ENCODE data around the gene BRMS1. TPM values are rescaled to one million over a fixed set of nuclear protein-coding genes. Genes with fewer than 3 reads are reported as not detected.
"Not testable (repeated sequence)": the region's sequence is repeated elsewhere in the genome, so short reads cannot be mapped to it uniquely, and the experiment has no call there.

BRMS1 gene
- total RNA-seq, 1 donor from 2014 or later = 28.2 TPM

GRCh38 chr11:66311470-66311964 is 33.4 kb downstream of the BRMS1 start:
- Histone ChIP-seq H3K36me3 (ENCODE audit: control insufficient read depth in 3 of 3, insufficient read depth in 3 of 3, low read length in 3 of 3) (no peaks in the 10 kb centered on the region), H3K4me1 (ENCODE audit: control insufficient read depth in 3 of 3, insufficient read depth in 3 of 3, low read length in 3 of 3) (peaks cover 11 to 29% (median 21%) of the 10 kb centered on the region in 3 donors), H3K27ac (ENCODE audit: low read depth, low read length) (peak overlapping the region; percentile 73), H3K9ac (ENCODE audit: low read depth in 1 of 3, low read length in 3 of 3) (peak overlapping the region in 2 of 3 donors; percentile 68 to 81), H3K4me3 (ENCODE audit: low read length in 3 of 3) (peak overlapping the region in 2 of 3 donors; percentile 87 to 91), H3K27me3 (ENCODE audit: control insufficient read depth in 3 of 3, insufficient read depth in 3 of 3, low read length in 3 of 3) (peaks cover 18 to 24% (median 19%) of the 10 kb centered on the region in 3 donors), H3K9me3 (ENCODE audit: control insufficient read depth in 3 of 3, low read length in 3 of 3) (no peaks in the 10 kb centered on the region)

GRCh38 chr11:66310803-66311440 is 34.0 kb downstream of the BRMS1 start:
- Histone ChIP-seq H3K27me3 (ENCODE audit: control insufficient read depth in 3 of 3, insufficient read depth in 3 of 3, low read length in 3 of 3) (peaks cover 13 to 18% (median 13%) of the 10 kb centered on the region in 3 donors), H3K4me1 (ENCODE audit: control insufficient read depth in 3 of 3, insufficient read depth in 3 of 3, low read length in 3 of 3) (peaks cover 11 to 23% (median 16%) of the 10 kb centered on the region in 3 donors)
- not testable (repeated sequence) for H3K9me3 ChIP-seq (ENCODE audit: control insufficient read depth in 3 of 3, low read length in 3 of 3); H3K27ac ChIP-seq (ENCODE audit: low read depth, low read length); H3K4me3 ChIP-seq (ENCODE audit: low read length in 3 of 3); H3K36me3 ChIP-seq (ENCODE audit: control insufficient read depth in 3 of 3, insufficient read depth in 3 of 3, low read length in 3 of 3); H3K9ac ChIP-seq (ENCODE audit: low read depth in 1 of 3, low read length in 3 of 3)

- H3K27ac ChIP-seq (ENCODE audit: low read depth, low read length) = no peak overlapping the region
- no peaks in the 10 kb centered on the region for H3K9me3 ChIP-seq (ENCODE audit: control insufficient read depth in 3 of 3, low read length in 3 of 3)
- H3K4me1 ChIP-seq (ENCODE audit: control insufficient read depth in 3 of 3, insufficient read depth in 3 of 3, low read length in 3 of 3) = peaks cover 9 to 17% (median 16%) of the 10 kb centered on the region in 3 donors
- peaks cover 7 to 13% (median 7%) of the 10 kb centered on the region in 3 donors for H3K27me3 ChIP-seq (ENCODE audit: control insufficient read depth in 3 of 3, insufficient read depth in 3 of 3, low read length in 3 of 3)
- H3K9ac ChIP-seq (ENCODE audit: low read depth in 1 of 3, low read length in 3 of 3) = no peak overlapping the region
- H3K36me3 ChIP-seq (ENCODE audit: control insufficient read depth in 3 of 3, insufficient read depth in 3 of 3, low read length in 3 of 3) = no peaks in the 10 kb centered on the region
- H3K4me3 ChIP-seq (ENCODE audit: low read length in 3 of 3) = no peak overlapping the region
These were observed 34.6 kb downstream of the BRMS1 start for GRCh38 chr11:66310324-66310723.

- peaks cover under 1 to 7% (median under 1%) of the 10 kb centered on the region in 3 donors for H3K27me3 ChIP-seq (ENCODE audit: control insufficient read depth in 3 of 3, insufficient read depth in 3 of 3, low read length in 3 of 3)
- no peak overlapping the region for H3K4me3 ChIP-seq (ENCODE audit: low read length in 3 of 3)
- H3K9me3 ChIP-seq (ENCODE audit: control insufficient read depth in 3 of 3, low read length in 3 of 3) = no peaks in the 10 kb centered on the region
- H3K36me3 ChIP-seq (ENCODE audit: control insufficient read depth in 3 of 3, insufficient read depth in 3 of 3, low read length in 3 of 3) = no peaks in the 10 kb centered on the region
- H3K4me1 ChIP-seq (ENCODE audit: control insufficient read depth in 3 of 3, insufficient read depth in 3 of 3, low read length in 3 of 3) = peaks cover 6 to 15% (median 12%) of the 10 kb centered on the region in 3 donors
- no peak overlapping the region for H3K9ac ChIP-seq (ENCODE audit: low read depth in 1 of 3, low read length in 3 of 3)
- no peak overlapping the region for H3K27ac ChIP-seq (ENCODE audit: low read depth, low read length)
These were observed 35.4 kb downstream of the BRMS1 start for GRCh38 chr11:66309475-66309874.

GRCh38 chr11:66302656-66303055 is 42.2 kb downstream of the BRMS1 start:
- Histone ChIP-seq H3K4me1 (ENCODE audit: control insufficient read depth in 3 of 3, insufficient read depth in 3 of 3, low read length in 3 of 3) (no peaks in the 10 kb centered on the region), H3K9me3 (ENCODE audit: control insufficient read depth in 3 of 3, low read length in 3 of 3) (no peaks in the 10 kb centered on the region), H3K36me3 (ENCODE audit: control insufficient read depth in 3 of 3, insufficient read depth in 3 of 3, low read length in 3 of 3) (no peaks in the 10 kb centered on the region), H3K27ac (ENCODE audit: low read depth, low read length) (no peak overlapping the region), H3K4me3 (ENCODE audit: low read length in 3 of 3) (no peak overlapping the region), H3K9ac (ENCODE audit: low read depth in 1 of 3, low read length in 3 of 3) (no peak overlapping the region), H3K27me3 (ENCODE audit: control insufficient read depth in 3 of 3, insufficient read depth in 3 of 3, low read length in 3 of 3) (no peaks in the 10 kb centered on the region)

- Histone ChIP-seq H3K9ac (ENCODE audit: low read depth in 1 of 3, low read length in 3 of 3) (no peak overlapping the region), H3K9me3 (ENCODE audit: control insufficient read depth in 3 of 3, low read length in 3 of 3) (no peaks in the 10 kb centered on the region), H3K27ac (ENCODE audit: low read depth, low read length) (no peak overlapping the region), H3K4me1 (ENCODE audit: control insufficient read depth in 3 of 3, insufficient read depth in 3 of 3, low read length in 3 of 3) (no peaks in the 10 kb centered on the region), H3K36me3 (ENCODE audit: control insufficient read depth in 3 of 3, insufficient read depth in 3 of 3, low read length in 3 of 3) (no peaks in the 10 kb centered on the region), H3K4me3 (ENCODE audit: low read length in 3 of 3) (no peak overlapping the region), H3K27me3 (ENCODE audit: control insufficient read depth in 3 of 3, insufficient read depth in 3 of 3, low read length in 3 of 3) (peaks cover 14 to 26% (median 15%) of the 10 kb centered on the region in 3 donors)
These were observed 45.7 kb downstream of the BRMS1 start for GRCh38 chr11:66299186-66299585.

GRCh38 chr11:66297610-66298009 is 47.3 kb downstream of the BRMS1 start:
- H3K27me3 ChIP-seq (ENCODE audit: control insufficient read depth in 3 of 3, insufficient read depth in 3 of 3, low read length in 3 of 3) = peaks cover 28 to 42% (median 29%) of the 10 kb centered on the region in 3 donors
- no peaks in the 10 kb centered on the region for H3K36me3 ChIP-seq (ENCODE audit: control insufficient read depth in 3 of 3, insufficient read depth in 3 of 3, low read length in 3 of 3)
- no peaks in the 10 kb centered on the region for H3K4me1 ChIP-seq (ENCODE audit: control insufficient read depth in 3 of 3, insufficient read depth in 3 of 3, low read length in 3 of 3)
- no peaks in the 10 kb centered on the region for H3K9me3 ChIP-seq (ENCODE audit: control insufficient read depth in 3 of 3, low read length in 3 of 3)
- H3K27ac ChIP-seq (ENCODE audit: low read depth, low read length) = no peak overlapping the region
- H3K4me3 ChIP-seq (ENCODE audit: low read length in 3 of 3) = no peak overlapping the region
- H3K9ac ChIP-seq (ENCODE audit: low read depth in 1 of 3, low read length in 3 of 3) = no peak overlapping the region

GRCh38 chr11:66294626-66295620 is 50.0 kb downstream of the BRMS1 start:
- Histone ChIP-seq H3K27ac (ENCODE audit: low read depth, low read length) (no peak overlapping the region), H3K4me1 (ENCODE audit: control insufficient read depth in 3 of 3, insufficient read depth in 3 of 3, low read length in 3 of 3) (peaks cover 0 to 9% (median 4%) of the 10 kb centered on the region in 3 donors), H3K27me3 (ENCODE audit: control insufficient read depth in 3 of 3, insufficient read depth in 3 of 3, low read length in 3 of 3) (peaks cover 37 to 54% (median 39%) of the 10 kb centered on the region in 3 donors)

GRCh38 chr11:66293777-66294625 is 50.9 kb downstream of the BRMS1 start:
- Histone ChIP-seq H3K9me3 (ENCODE audit: control insufficient read depth in 3 of 3, low read length in 3 of 3) (no peaks in the 10 kb centered on the region), H3K27me3 (ENCODE audit: control insufficient read depth in 3 of 3, insufficient read depth in 3 of 3, low read length in 3 of 3) (peaks cover 37 to 54% (median 39%) of the 10 kb centered on the region in 3 donors), H3K4me1 (ENCODE audit: control insufficient read depth in 3 of 3, insufficient read depth in 3 of 3, low read length in 3 of 3) (peaks cover 5 to 17% (median 10%) of the 10 kb centered on the region in 3 donors), H3K9ac (ENCODE audit: low read depth in 1 of 3, low read length in 3 of 3) (no peak overlapping the region), H3K36me3 (ENCODE audit: control insufficient read depth in 3 of 3, insufficient read depth in 3 of 3, low read length in 3 of 3) (no peaks in the 10 kb centered on the region), H3K4me3 (ENCODE audit: low read length in 3 of 3) (no peak overlapping the region), H3K27ac (ENCODE audit: low read depth, low read length) (no peak overlapping the region)

More at GRCh38 chr11:66294626-66295620, 50.0 kb downstream of the BRMS1 start:
- Histone ChIP-seq H3K9ac (ENCODE audit: low read depth in 1 of 3, low read length in 3 of 3) (no peak overlapping the region), H3K36me3 (ENCODE audit: control insufficient read depth in 3 of 3, insufficient read depth in 3 of 3, low read length in 3 of 3) (no peaks in the 10 kb centered on the region), H3K4me3 (ENCODE audit: low read length in 3 of 3) (no peak overlapping the region), H3K9me3 (ENCODE audit: control insufficient read depth in 3 of 3, low read length in 3 of 3) (no peaks in the 10 kb centered on the region)

Measured in skeletal muscle tissue (tissue), 4 donors.